Measurements from ENCODE around the gene MMP17.

The MMP17 gene

GRCh38 chr12:131896811-131897270 is 68.6 kb downstream of the MMP17 start:
- H3K4me3 ChIP-seq (ENCODE audit: low read depth, low read length), result no peak overlapping the region
- TF ChIP-seq CTCF (IDR thresholded peaks at IDR 0.05; ENCODE audit: borderline replicate concordance, insufficient read depth, low read depth, low read length), result no peak

DNA sequence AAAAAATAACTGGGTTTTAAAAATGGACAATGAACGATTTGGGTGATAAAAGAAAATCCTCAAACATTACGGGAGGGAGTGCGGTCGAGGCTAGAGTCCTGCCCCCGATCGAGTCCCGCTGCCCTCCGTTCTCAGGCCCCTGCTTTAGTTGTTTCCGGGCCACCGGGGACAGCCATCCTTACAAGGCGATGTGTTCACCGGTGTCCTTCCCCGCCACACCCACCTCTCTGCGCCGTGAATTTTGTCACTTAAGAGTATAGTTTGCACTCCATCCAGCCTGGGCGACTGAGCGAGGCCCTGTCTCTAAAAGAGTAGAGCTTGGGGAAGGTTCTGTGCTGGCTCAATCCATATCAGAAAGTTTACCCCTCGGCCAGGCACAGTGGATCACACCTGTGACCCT is 69.1 kb downstream of the MMP17 start:
- no peak overlapping the region for H3K4me3 ChIP-seq (ENCODE audit: low read depth, low read length)
- TF ChIP-seq CTCF (IDR thresholded peaks at IDR 0.05; ENCODE audit: borderline replicate concordance, insufficient read depth, low read depth, low read length), result no peak

DNA sequence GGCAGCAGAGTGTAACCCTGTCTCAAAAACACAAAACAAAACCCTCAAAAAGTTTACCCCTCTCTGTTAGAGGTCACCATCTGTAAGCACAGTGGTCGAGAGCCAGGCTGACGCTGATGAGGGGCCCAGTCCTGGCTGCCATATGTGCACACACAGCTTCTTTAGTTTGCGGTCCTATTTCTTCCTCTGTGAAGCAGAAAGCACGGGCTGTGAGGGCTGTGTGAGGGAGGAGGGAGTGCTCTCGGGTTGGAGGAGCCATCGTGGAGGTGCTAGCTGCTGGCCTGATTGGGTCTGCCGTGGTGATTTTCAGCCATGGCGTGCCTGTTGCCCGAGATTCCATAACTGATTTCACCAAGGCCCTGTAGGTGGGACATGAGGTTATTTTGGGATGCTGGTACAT is 69.7 kb downstream of the MMP17 start:
- H3K4me3 ChIP-seq (ENCODE audit: low read depth, low read length), result no peak overlapping the region
- TF ChIP-seq CTCF (IDR thresholded peaks at IDR 0.05; ENCODE audit: borderline replicate concordance, insufficient read depth, low read depth, low read length), result no peak

GRCh38 chr12:131900397-131900796 is 72.2 kb downstream of the MMP17 start:
- TF ChIP-seq CTCF (IDR thresholded peaks at IDR 0.05; ENCODE audit: borderline replicate concordance, insufficient read depth, low read depth, low read length), result no peak
- no peak overlapping the region for H3K4me3 ChIP-seq (ENCODE audit: low read depth, low read length)
